22Rv1 (cell line): ENCODE measurements around the gene SMO.

Experiments
- H3K27ac ChIP-seq: fragments of 450-650 bp; 2 replicates; pipeline ENCODE4 v1.5.1; 2017
- CTCF ChIP-seq: fragments of 450-650 bp; IDR thresholded peaks from 2 replicates; pipeline ENCODE4 v1.5.1; 2017; ENCODE audit warnings: mild to moderate bottlenecking
- ZFX ChIP-seq: fragments of 450-650 bp; IDR thresholded peaks from 2 replicates; pipeline ENCODE4 v1.6.1; 2017; ENCODE audit warnings: antibody characterized with exemption, borderline replicate concordance

SMO gene

GRCh38 chr7:129188372-129188891 lies at the start of gene SMO:
Gene SMO, plus strand, starts transcription at chr7:129188633. Its CDS starts 519 bp downstream, at chr7:129189152.
- no peak within 1 kb of the TSS for H3K27ac ChIP-seq
- TF ChIP-seq CTCF (no peak), ZFX (no peak)

- TF ChIP-seq ZFX (no peak), CTCF (no peak)
Observed at GRCh38 chr7:129143724-129144094, 44.7 kb upstream of the SMO start.

GRCh38 chr7:129144095-129144833 lies 44.2 kb upstream of the SMO start, which contains the start of gene TSPAN33:
Gene TSPAN33, plus strand, starts transcription at chr7:129144707. Its CDS starts 274 bp downstream, at chr7:129144981.
- TF ChIP-seq CTCF (no peak), ZFX (no peak)
- H3K27ac ChIP-seq: no peak within 1 kb of the TSS

More at GRCh38 chr7:129143724-129144094, 44.7 kb upstream of the SMO start:
- H3K27ac ChIP-seq: no peak overlapping the region

GRCh38 chr7:129144834-129145668 lies 43.4 kb upstream of the SMO start:
- TF ChIP-seq CTCF (peak; percentile 62), ZFX (no peak)
- H3K27ac ChIP-seq: no peak overlapping the region

GRCh38 chr7:129146237-129146979 lies 42.0 kb upstream of the SMO start:
- TF ChIP-seq CTCF (no peak), ZFX (no peak)

GRCh38 chr7:129147731-129148130 lies 40.7 kb upstream of the SMO start:
- TF ChIP-seq CTCF (no peak), ZFX (no peak)
- H3K27ac ChIP-seq: no peak overlapping the region

More at GRCh38 chr7:129146237-129146979, 42.0 kb upstream of the SMO start:
- no peak overlapping the region for H3K27ac ChIP-seq
